Loucy (cell line): ENCODE measurements around the gene ANKRD34A.

ENCODE experiments used
- CTCF ChIP-seq: fragments of 200-600 bp; sonication (generic); conservative IDR thresholded peaks from 2 replicates; pipeline ENCODE4 v1.5.1; 2014; ENCODE audit warnings: mild to moderate bottlenecking, antibody characterized with exemption, low read length
- EZH2phosphoT487 ChIP-seq: fragments of 200-600 bp; IDR thresholded peaks from 2 replicates; pipeline ENCODE4 v1.6.1; 2018; ENCODE audit warnings: antibody characterized with exemption, mild to moderate bottlenecking, moderate library complexity, borderline replicate concordance

- TF ChIP-seq CTCF (no peak), EZH2phosphoT487 (no peak)
Measured at GRCh38 chr1:145982010-145982723, 17.8 kb upstream of the ANKRD34A start.
